Thyroid gland (tissue), 4 donors: ENCODE results near the gene KCNQ4.

Experiments
- CTCF ChIP-seq, 6 experiments: fragments of 200-600 bp in 3 of 6; fragments of 450-650 bp in 3 of 6; sonication (generic) in 3 of 6; IDR thresholded peaks; one replicate each; pipeline ENCODE4 v1.5.1; 2016 to 2019; ENCODE audit warnings: antibody characterized with exemption in 6 of 6, mild to moderate bottlenecking in 2 of 6, inconsistent platforms in 1 of 6, moderate library complexity in 1 of 6
- POLR2A ChIP-seq, 2 donors: fragments of 450-650 bp; IDR thresholded peaks; one replicate each; pipeline ENCODE4 v1.6.1; 2017; ENCODE audit warnings: antibody characterized with exemption in 2 of 2, mild to moderate bottlenecking in 2 of 2, moderate library complexity in 1 of 2

GRCh38 chr1:40838045-40838979, 54.7 kb downstream of the KCNQ4 start:
- TF ChIP-seq CTCF (IDR thresholded peaks at IDR 0.05) (no peak), POLR2A (IDR thresholded peaks at IDR 0.05) (no peak)
